GM12864 (cell line): Measurements from ENCODE around the gene CRLF3.

Experiments
- DNase-seq: peaks from one replicate; pipeline ENCODE4 v3.0.0-alpha.2; 2011; ENCODE audit warnings: low read depth
- H3K4me3 ChIP-seq: 2 replicates; pipeline ENCODE4 v1.5.1; 2011; ENCODE audit warnings: mild to moderate bottlenecking, low read depth, low read length, control low read depth
- CTCF ChIP-seq: IDR thresholded peaks from 2 replicates; pipeline ENCODE4 v1.5.1; 2011; ENCODE audit warnings: low read depth, mild to moderate bottlenecking, moderate library complexity, low read length, control low read depth, inconsistent platforms; ENCODE audit errors: missing control alignments

Gene CRLF3

GRCh38 chr17:30812218-30813177, 12.0 kb downstream of the CRLF3 start:
- no peak for DNase-seq
- no peak overlapping the region for H3K4me3 ChIP-seq
- no peak for TF ChIP-seq CTCF

GRCh38 chr17:30809867-30810266, 14.6 kb downstream of the CRLF3 start:
- DNase-seq = no peak
- no peak overlapping the region for H3K4me3 ChIP-seq
- TF ChIP-seq CTCF = no peak

GRCh38 chr17:30808785-30809286, 15.7 kb downstream of the CRLF3 start:
- peak; percentile 90 for DNase-seq
- TF ChIP-seq CTCF = no peak
- H3K4me3 ChIP-seq = peak overlapping the region; percentile 18; the same call in 1 of the 2 replicates

GRCh38 chr17:30807896-30808295, 16.6 kb downstream of the CRLF3 start:
- H3K4me3 ChIP-seq = no peak overlapping the region
- DNase-seq = no peak
- TF ChIP-seq CTCF = no peak

GRCh38 chr17:30805944-30806456, 18.5 kb downstream of the CRLF3 start:
- H3K4me3 ChIP-seq = no peak overlapping the region
- no peak for DNase-seq
- TF ChIP-seq CTCF = peak; percentile 12

- H3K4me3 ChIP-seq = no peak overlapping the region
- no peak for TF ChIP-seq CTCF
- no peak for DNase-seq
Observed at GRCh38 chr17:30801671-30802070, 22.8 kb downstream of the CRLF3 start.
